Smooth muscle cell (in vitro differentiated cells): ENCODE results near the gene GJC2. TPM values are rescaled to one million over a fixed set of nuclear protein-coding genes. Genes with fewer than 3 reads are reported as not detected.

Experiments
- DNase-seq: peaks from one replicate; lab custom pipeline; 2025; ENCODE audit not compliant: unreplicated experiment; lab: John Stamatoyannopoulos, UW
- H2AFZ ChIP-seq: fragments of 200-600 bp; sonication (generic); 2 replicates; pipeline ENCODE4 v1.6.0; 2016; ENCODE audit warnings: antibody characterized with exemption, low read depth, mild to moderate bottlenecking
- H3F3A ChIP-seq: fragments of 200-600 bp; sonication (generic); 2 replicates; pipeline ENCODE4 v1.6.0; 2017; ENCODE audit warnings: antibody characterized with exemption, low read depth
- H3K27ac ChIP-seq: fragments of 200-600 bp; sonication (generic); 2 replicates; pipeline ENCODE4 v1.5.1; 2016; ENCODE audit warnings: low read depth, mild to moderate bottlenecking
- H3K27me3 ChIP-seq: fragments of 200-600 bp; sonication (generic); 2 replicates; pipeline ENCODE4 v1.6.1; 2016; ENCODE audit warnings: low read depth, mild to moderate bottlenecking
- H3K36me3 ChIP-seq: fragments of 200-600 bp; sonication (generic); 2 replicates; pipeline ENCODE4 v1.5.1; 2016; ENCODE audit warnings: low read depth
- H3K4me1 ChIP-seq: fragments of 200-600 bp; sonication (generic); 2 replicates; pipeline ENCODE4 v1.5.1; 2016; ENCODE audit warnings: low read depth
- H3K4me2 ChIP-seq: fragments of 200-600 bp; sonication (generic); 2 replicates; pipeline ENCODE4 v1.6.0; 2016; ENCODE audit warnings: mild to moderate bottlenecking
- H3K4me3 ChIP-seq: fragments of 200-600 bp; sonication (generic); 2 replicates; pipeline ENCODE4 v1.5.1; 2016; ENCODE audit warnings: mild to moderate bottlenecking
- H3K79me2 ChIP-seq: fragments of 200-600 bp; sonication (generic); 2 replicates; pipeline ENCODE4 v1.6.0; 2016; ENCODE audit warnings: low read depth, mild to moderate bottlenecking
- H3K9ac ChIP-seq: fragments of 200-600 bp; sonication (generic); 2 replicates; pipeline ENCODE4 v1.6.0; 2016; ENCODE audit warnings: low read depth
- H3K9me3 ChIP-seq: fragments of 200-600 bp; sonication (generic); replicated peaks from 2 replicates; pipeline ENCODE4 v1.5.1; 2016; ENCODE audit warnings: low read depth
- H4K20me1 ChIP-seq: fragments of 200-600 bp; sonication (generic); 2 replicates; pipeline ENCODE4 v1.6.0; 2016; ENCODE audit warnings: low read depth
- CTCF ChIP-seq: fragments of 200-600 bp; sonication (generic); IDR thresholded peaks from 2 replicates; pipeline ENCODE4 v1.5.1; 2017; ENCODE audit warnings: borderline replicate concordance, mild to moderate bottlenecking, antibody characterized with exemption; ENCODE audit not compliant: insufficient read depth, poor library complexity, severe bottlenecking
- WGBS: methylation state at CpG from one replicate; pipeline ENCODE4 v1.1.7; 2016; ENCODE audit warnings: low lambda C conversion rate; 5-methylcytosine and 5-hydroxymethylcytosine counted together
- polyA plus RNA-seq: library from polyadenylated mRNA; unstranded; fragments of >200 nt; fragmentation: Nextera tagmentation; extraction: Ambion mirVana; gene quantifications from 2 replicates; pipeline ENCODE4 v1.2.1, GENCODE V29; 2016
- total RNA-seq: library from RNA; depleted of rRNA; stranded (reverse); fragments of >200 nt; gene quantifications from 2 replicates; pipeline ENCODE4 v1.2.3, GENCODE V29; 2014

Gene GJC2
- total and polyA plus RNA-seq, 2 experiments from 2014 or later: 0.29 TPM; not detected in 1

- DNase-seq: no peak
- peaks cover 15% of the 10 kb centered on the region for H4K20me1 ChIP-seq
- no peaks in the 10 kb centered on the region for H3K36me3 ChIP-seq
- 91% methylated on average over 12 of the region's 12 CpGs for WGBS
- no peak overlapping the region for H3K27ac ChIP-seq
- no peak overlapping the region for H3K4me2 ChIP-seq
- H3K9ac ChIP-seq: no peak overlapping the region
- H3K4me3 ChIP-seq: no peak overlapping the region
- no peaks in the 10 kb centered on the region for H3F3A ChIP-seq
- H3K79me2 ChIP-seq: peaks cover 12% of the 10 kb centered on the region
- no peak overlapping the region for H2AFZ ChIP-seq
- no peaks in the 10 kb centered on the region for H3K9me3 ChIP-seq
- no peaks in the 10 kb centered on the region for H3K27me3 ChIP-seq
- TF ChIP-seq CTCF: no peak
- peaks cover 5% of the 10 kb centered on the region for H3K4me1 ChIP-seq
These were observed 19.0 kb downstream of the GJC2 start for GRCh38 chr1:228168563-228169270.

DNA sequence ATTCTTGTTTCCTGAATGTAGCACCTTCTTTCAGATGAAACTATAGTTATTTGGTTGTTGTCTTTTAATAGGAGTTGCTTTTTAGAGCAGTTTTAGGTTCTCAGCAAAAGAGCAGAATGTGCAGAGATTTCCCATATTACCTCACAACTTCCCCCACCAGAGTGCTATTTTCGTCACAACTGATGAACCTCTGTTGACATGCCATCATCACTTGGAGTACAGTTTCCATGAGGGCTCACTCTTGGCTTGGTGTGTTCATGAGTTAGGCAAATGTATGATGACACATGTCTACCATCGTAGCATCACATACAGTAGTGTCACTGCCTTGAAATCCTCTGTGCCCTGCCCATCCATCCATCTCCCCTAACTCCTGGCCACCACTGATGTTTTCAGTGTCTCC lies 19.6 kb downstream of the GJC2 start:
- Histone ChIP-seq H4K20me1 (peaks cover 16% of the 10 kb centered on the region), H3K4me1 (peaks cover 5% of the 10 kb centered on the region), H3K27ac (no peak overlapping the region), H3K9ac (no peak overlapping the region), H3K27me3 (no peaks in the 10 kb centered on the region), H2AFZ (no peak overlapping the region), H3K4me2 (no peak overlapping the region), H3K9me3 (no peaks in the 10 kb centered on the region), H3K79me2 (peaks cover 12% of the 10 kb centered on the region), H3K36me3 (no peaks in the 10 kb centered on the region), H3K4me3 (no peak overlapping the region), H3F3A (no peaks in the 10 kb centered on the region)
- WGBS: 91% methylated on average over 2 of the region's 2 CpGs
- DNase-seq: no peak
- TF ChIP-seq CTCF: no peak

DNA sequence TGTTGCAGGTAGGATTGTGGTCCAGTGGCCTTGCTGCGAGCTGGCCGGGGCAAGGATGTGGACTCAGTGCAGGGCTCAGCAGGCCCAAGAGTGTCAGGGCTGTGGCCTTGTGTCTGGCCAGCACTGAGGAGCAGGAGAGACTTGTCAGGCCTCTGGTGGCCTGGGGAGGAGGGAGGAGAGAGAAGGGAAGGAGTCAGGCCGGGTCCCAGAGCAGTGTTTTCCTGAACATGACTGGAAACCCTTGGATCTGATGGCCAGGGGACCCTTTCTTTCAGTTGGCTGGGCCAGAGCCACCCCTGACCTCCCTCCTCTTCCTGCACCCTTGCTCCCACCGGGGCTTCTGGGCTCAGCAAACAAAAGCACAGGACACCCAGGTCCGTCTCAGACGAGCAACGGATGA lies 20.9 kb downstream of the GJC2 start:
- no peaks in the 10 kb centered on the region for H3K36me3 ChIP-seq
- DNase-seq: no peak
- H4K20me1 ChIP-seq: peaks cover 16% of the 10 kb centered on the region
- H3K4me1 ChIP-seq: no peaks in the 10 kb centered on the region
- H3K4me3 ChIP-seq: no peak overlapping the region
- TF ChIP-seq CTCF: no peak
- peaks cover 12% of the 10 kb centered on the region for H3K79me2 ChIP-seq
- no peak overlapping the region for H3K4me2 ChIP-seq
- no peak overlapping the region for H2AFZ ChIP-seq
- H3K9me3 ChIP-seq: no peaks in the 10 kb centered on the region
- H3K27ac ChIP-seq: no peak overlapping the region
- no peak overlapping the region for H3K9ac ChIP-seq
- H3F3A ChIP-seq: no peaks in the 10 kb centered on the region
- no peaks in the 10 kb centered on the region for H3K27me3 ChIP-seq
- 91% methylated on average over 7 of the region's 7 CpGs for WGBS
